ENCODE results near the gene CSH1.

- TF ChIP-seq ZNF10 (tag by site-specific recombination; IDR thresholded peaks at IDR 0.05) (no peak), ZNF707 (tag by site-specific recombination; IDR thresholded peaks at IDR 0.05) (no peak), ZNF416 (tag by site-specific recombination; IDR thresholded peaks at IDR 0.05) (no peak), ZNF670 (tag by site-specific recombination; IDR thresholded peaks at IDR 0.05; ENCODE audit: low read depth) (no peak), ZBTB7A (tag by site-specific recombination; IDR thresholded peaks at IDR 0.05; ENCODE audit: low read depth) (no peak), MEIS1 (CRISPR knock-in tag; IDR thresholded peaks at IDR 0.05; ENCODE audit: borderline replicate concordance) (no peak), ZBTB48 (tag by site-specific recombination; IDR thresholded peaks at IDR 0.05) (no peak), YY1 (tag by site-specific recombination; IDR thresholded peaks at IDR 0.05) (no peak)
- TF ChIP-seq, protein P1, sequence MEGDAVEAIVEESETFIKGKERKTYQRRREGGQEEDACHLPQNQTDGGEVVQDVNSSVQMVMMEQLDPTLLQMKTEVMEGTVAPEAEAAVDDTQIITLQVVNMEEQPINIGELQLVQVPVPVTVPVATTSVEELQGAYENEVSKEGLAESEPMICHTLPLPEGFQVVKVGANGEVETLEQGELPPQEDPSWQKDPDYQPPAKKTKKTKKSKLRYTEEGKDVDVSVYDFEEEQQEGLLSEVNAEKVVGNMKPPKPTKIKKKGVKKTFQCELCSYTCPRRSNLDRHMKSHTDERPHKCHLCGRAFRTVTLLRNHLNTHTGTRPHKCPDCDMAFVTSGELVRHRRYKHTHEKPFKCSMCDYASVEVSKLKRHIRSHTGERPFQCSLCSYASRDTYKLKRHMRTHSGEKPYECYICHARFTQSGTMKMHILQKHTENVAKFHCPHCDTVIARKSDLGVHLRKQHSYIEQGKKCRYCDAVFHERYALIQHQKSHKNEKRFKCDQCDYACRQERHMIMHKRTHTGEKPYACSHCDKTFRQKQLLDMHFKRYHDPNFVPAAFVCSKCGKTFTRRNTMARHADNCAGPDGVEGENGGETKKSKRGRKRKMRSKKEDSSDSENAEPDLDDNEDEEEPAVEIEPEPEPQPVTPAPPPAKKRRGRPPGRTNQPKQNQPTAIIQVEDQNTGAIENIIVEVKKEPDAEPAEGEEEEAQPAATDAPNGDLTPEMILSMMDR (tag by site-specific recombination; IDR thresholded peaks at IDR 0.05) = no peak
- TF ChIP-seq, protein P2, sequence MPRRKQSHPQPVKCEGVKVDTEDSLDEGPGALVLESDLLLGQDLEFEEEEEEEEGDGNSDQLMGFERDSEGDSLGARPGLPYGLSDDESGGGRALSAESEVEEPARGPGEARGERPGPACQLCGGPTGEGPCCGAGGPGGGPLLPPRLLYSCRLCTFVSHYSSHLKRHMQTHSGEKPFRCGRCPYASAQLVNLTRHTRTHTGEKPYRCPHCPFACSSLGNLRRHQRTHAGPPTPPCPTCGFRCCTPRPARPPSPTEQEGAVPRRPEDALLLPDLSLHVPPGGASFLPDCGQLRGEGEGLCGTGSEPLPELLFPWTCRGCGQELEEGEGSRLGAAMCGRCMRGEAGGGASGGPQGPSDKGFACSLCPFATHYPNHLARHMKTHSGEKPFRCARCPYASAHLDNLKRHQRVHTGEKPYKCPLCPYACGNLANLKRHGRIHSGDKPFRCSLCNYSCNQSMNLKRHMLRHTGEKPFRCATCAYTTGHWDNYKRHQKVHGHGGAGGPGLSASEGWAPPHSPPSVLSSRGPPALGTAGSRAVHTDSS (tag by site-specific recombination; IDR thresholded peaks at IDR 0.05) = no peak
- TF ChIP-seq, protein P3, sequence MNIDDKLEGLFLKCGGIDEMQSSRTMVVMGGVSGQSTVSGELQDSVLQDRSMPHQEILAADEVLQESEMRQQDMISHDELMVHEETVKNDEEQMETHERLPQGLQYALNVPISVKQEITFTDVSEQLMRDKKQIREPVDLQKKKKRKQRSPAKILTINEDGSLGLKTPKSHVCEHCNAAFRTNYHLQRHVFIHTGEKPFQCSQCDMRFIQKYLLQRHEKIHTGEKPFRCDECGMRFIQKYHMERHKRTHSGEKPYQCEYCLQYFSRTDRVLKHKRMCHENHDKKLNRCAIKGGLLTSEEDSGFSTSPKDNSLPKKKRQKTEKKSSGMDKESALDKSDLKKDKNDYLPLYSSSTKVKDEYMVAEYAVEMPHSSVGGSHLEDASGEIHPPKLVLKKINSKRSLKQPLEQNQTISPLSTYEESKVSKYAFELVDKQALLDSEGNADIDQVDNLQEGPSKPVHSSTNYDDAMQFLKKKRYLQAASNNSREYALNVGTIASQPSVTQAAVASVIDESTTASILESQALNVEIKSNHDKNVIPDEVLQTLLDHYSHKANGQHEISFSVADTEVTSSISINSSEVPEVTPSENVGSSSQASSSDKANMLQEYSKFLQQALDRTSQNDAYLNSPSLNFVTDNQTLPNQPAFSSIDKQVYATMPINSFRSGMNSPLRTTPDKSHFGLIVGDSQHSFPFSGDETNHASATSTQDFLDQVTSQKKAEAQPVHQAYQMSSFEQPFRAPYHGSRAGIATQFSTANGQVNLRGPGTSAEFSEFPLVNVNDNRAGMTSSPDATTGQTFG (tag by site-specific recombination; IDR thresholded peaks at IDR 0.05; ENCODE audit: borderline replicate concordance) = no peak
Measured at GRCh38 chr17:63931981-63932561, 35.7 kb upstream of the CSH1 start, which contains the start of gene CD79B.

All from HEK293 (cell line).